Measurements from ENCODE around the gene GRIK4. TPM values are rescaled to one million over a fixed set of nuclear protein-coding genes. Genes with fewer than 3 reads are reported as not detected.

The GRIK4 gene
- total and polyA plus RNA-seq, 9 of the 15 experiments (the other 6 are each of a cell fraction or from before 2014, with no cell fraction given), result not detected

GRCh38 chr11:120717042-120717441 lies 205.5 kb downstream of the GRIK4 start:
- no peak overlapping the region for H2AFZ ChIP-seq (ENCODE audit: low read depth, low read length)
- no peaks in the 10 kb centered on the region for H3K36me3 ChIP-seq (ENCODE audit: control insufficient read depth, insufficient read depth, low read length)
- no peaks in the 10 kb centered on the region for H4K20me1 ChIP-seq (replicated peaks; ENCODE audit: control insufficient read depth, insufficient read depth, low read length)
- WGBS (ENCODE audit: insufficient coverage, low coverage, missing lambda C conversion rate), result 4% methylated on average over 11 of the region's 11 CpGs
- POLR2A ChIA-PET, result interaction anchor here (0.8 kb wide), 1 partner anchor 22 kb away, joined by 3 read pairs; no protein-coding TSS in a partner anchor
- H3K27ac ChIP-seq (ENCODE audit: extremely low read depth, low read depth, low read length), result no peak overlapping the region
- H3K4me2 ChIP-seq (ENCODE audit: insufficient read depth, low read length), result no peak overlapping the region
- intact Hi-C loops (cut with micrococcal nuclease), result no loop called here
- FAIRE-seq (no peak), DNase-seq (ENCODE audit: extremely low read depth in 1 of 4, low spot score in 3 of 4) (no peak), ATAC-seq (no peak)
- H3K4me3 ChIP-seq, result no peak overlapping the region
- peaks cover 17 to 40% of the 10 kb centered on the region in 2 experiments; a peak in 4 of 5 replicates for H3K27me3 ChIP-seq (ENCODE audit: control insufficient read depth in 2 of 2, insufficient read depth in 2 of 2, low read length in 2 of 2)
- H3K4me1 ChIP-seq (replicated peaks in 1 of 2; ENCODE audit: control insufficient read depth in 2 of 2, insufficient read depth in 2 of 2, low read length in 2 of 2), result no peaks in the 10 kb centered on the region
- no peak overlapping the region for H3K9ac ChIP-seq (ENCODE audit: insufficient read depth in 1 of 2, low read depth in 2 of 2, low read length in 2 of 2)
- CTCF ChIA-PET (ENCODE audit: low intra/inter-chr PET ratio), result no interaction called here
- BruUV-seq (replicated peaks), result no TSS peak
- in situ Hi-C loops (cut with MboI), result no loop called here
- H3K79me2 ChIP-seq (ENCODE audit: control insufficient read depth, insufficient read depth, low read length), result no peaks in the 10 kb centered on the region
- TF ChIP-seq SNAPC5 (CRISPR knock-in tag; IDR thresholded peaks at IDR 0.05) (no peak), SMAD1 (IDR thresholded peaks at IDR 0.05; ENCODE audit: low read depth, low read length, partially characterized antibody) (no peak), ERF (CRISPR knock-in tag; IDR thresholded peaks at IDR 0.05) (no peak), SMAD3 (CRISPR knock-in tag; conservative IDR thresholded peaks at IDR 0.05) (no peak), PYGO2 (tag; IDR thresholded peaks at IDR 0.05) (no peak)
- no peaks in the 10 kb centered on the region for H3K9me3 ChIP-seq (replicated peaks; ENCODE audit: control insufficient read depth, insufficient read depth, low read depth, low read length)
- H3K9me1 ChIP-seq (ENCODE audit: control insufficient read depth, insufficient read depth, low read length), result no peaks in the 10 kb centered on the region

- Histone ChIP-seq H3K9me3 (replicated peaks; ENCODE audit: control insufficient read depth, insufficient read depth, low read depth, low read length) (no peaks in the 10 kb centered on the region), H3K9ac (ENCODE audit: insufficient read depth in 1 of 2, low read depth in 2 of 2, low read length in 2 of 2) (no peak overlapping the region), H2AFZ (ENCODE audit: low read depth, low read length) (no peak overlapping the region), H3K4me2 (ENCODE audit: insufficient read depth, low read length) (no peak overlapping the region), H3K36me3 (ENCODE audit: control insufficient read depth, insufficient read depth, low read length) (no peaks in the 10 kb centered on the region), H3K4me1 (replicated peaks in 1 of 2; ENCODE audit: control insufficient read depth in 2 of 2, insufficient read depth in 2 of 2, low read length in 2 of 2) (no peaks in the 10 kb centered on the region), H4K20me1 (replicated peaks; ENCODE audit: control insufficient read depth, insufficient read depth, low read length) (no peaks in the 10 kb centered on the region), H3K4me3 (no peak overlapping the region), H3K27ac (ENCODE audit: extremely low read depth, low read depth, low read length) (no peak overlapping the region), H3K27me3 (ENCODE audit: control insufficient read depth in 2 of 2, insufficient read depth in 2 of 2, low read length in 2 of 2) (peaks cover 17 to 37% of the 10 kb centered on the region in 2 experiments; a peak in 4 of 5 replicates), H3K9me1 (ENCODE audit: control insufficient read depth, insufficient read depth, low read length) (no peaks in the 10 kb centered on the region), H3K79me2 (ENCODE audit: control insufficient read depth, insufficient read depth, low read length) (no peaks in the 10 kb centered on the region)
- in situ Hi-C loops (cut with MboI) (no loop called here), intact Hi-C loops (cut with micrococcal nuclease) (no loop called here)
- ATAC-seq (no peak), FAIRE-seq (no peak), DNase-seq (ENCODE audit: extremely low read depth in 1 of 4, low spot score in 3 of 4) (no peak)
- 3% methylated on average over 5 of the region's 6 CpGs for WGBS (ENCODE audit: insufficient coverage, low coverage, missing lambda C conversion rate)
- TF ChIP-seq NR3C1 (CRISPR knock-in tag; IDR thresholded peaks at IDR 0.05) (no peak), MYNN (IDR thresholded peaks at IDR 0.05) (no peak), MYNN (CRISPR knock-in tag; IDR thresholded peaks at IDR 0.05) (no peak), ZBTB49 (CRISPR knock-in tag; IDR thresholded peaks at IDR 0.05; ENCODE audit: borderline replicate concordance) (no peak), ETV6 (IDR thresholded peaks at IDR 0.05; ENCODE audit: borderline replicate concordance in 1 of 2, low read depth in 2 of 2, low read length in 1 of 2) (no peak), ETV6 (CRISPR knock-in tag; IDR thresholded peaks at IDR 0.05; ENCODE audit: borderline replicate concordance) (no peak)
- POLR2A ChIA-PET, result no interaction called here
- CTCF ChIA-PET (ENCODE audit: low intra/inter-chr PET ratio), result no interaction called here
- BruUV-seq (replicated peaks), result no TSS peak
Observed at GRCh38 chr11:120717623-120718022, 206.1 kb downstream of the GRIK4 start.

Measured in K562 (cell line).